Measurements from ENCODE around the gene ZNF805.
"Not testable (repeated sequence)": the region's sequence is repeated elsewhere in the genome, so short reads cannot be mapped to it uniquely, and the experiment has no call there.

ZNF805 gene

DNA sequence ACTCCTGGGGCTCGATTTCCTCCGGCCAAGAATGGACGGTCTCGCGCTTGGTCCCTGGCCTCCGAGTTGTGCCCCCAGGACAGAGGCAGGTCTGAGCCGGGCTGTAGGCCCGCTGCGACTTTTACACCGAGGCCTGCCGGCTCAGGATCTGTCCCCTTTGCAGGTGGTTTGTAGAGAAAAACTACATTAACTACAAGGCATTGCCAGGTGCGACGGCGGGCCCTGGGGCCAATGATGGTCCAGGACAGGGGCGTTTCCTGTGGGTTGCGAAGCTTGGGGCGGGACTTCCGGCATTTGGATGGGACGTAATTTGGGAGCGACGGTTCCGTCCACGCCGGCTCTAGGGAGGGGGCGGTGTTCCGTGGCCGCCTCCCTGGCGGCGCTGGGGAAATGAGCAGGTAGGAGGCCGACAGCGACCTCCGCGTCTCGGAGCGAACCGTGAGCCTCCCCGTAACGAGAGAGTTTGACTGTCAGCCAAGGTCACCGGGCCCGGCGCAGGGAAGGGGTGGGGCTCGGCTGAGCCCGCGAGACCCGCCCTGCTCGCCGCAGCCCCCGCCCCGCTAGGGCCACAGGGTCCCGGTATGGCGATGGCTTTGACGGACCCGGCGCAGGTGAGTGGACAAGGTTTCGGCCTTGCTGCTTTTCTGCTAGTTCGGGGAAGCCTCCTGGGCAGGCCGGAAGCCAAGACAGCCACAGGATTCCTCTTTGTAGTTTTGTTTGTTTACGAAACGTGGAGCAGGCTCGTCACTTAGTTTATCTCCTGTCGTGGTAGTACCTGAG is at the start of gene ZNF805:
ZNF805 (plus strand) TSS at position 322 of the 780 bp plus-strand sequence; CDS start at position 582, 260 bp downstream.
- peak; percentile 96 for DNase-seq

DNA sequence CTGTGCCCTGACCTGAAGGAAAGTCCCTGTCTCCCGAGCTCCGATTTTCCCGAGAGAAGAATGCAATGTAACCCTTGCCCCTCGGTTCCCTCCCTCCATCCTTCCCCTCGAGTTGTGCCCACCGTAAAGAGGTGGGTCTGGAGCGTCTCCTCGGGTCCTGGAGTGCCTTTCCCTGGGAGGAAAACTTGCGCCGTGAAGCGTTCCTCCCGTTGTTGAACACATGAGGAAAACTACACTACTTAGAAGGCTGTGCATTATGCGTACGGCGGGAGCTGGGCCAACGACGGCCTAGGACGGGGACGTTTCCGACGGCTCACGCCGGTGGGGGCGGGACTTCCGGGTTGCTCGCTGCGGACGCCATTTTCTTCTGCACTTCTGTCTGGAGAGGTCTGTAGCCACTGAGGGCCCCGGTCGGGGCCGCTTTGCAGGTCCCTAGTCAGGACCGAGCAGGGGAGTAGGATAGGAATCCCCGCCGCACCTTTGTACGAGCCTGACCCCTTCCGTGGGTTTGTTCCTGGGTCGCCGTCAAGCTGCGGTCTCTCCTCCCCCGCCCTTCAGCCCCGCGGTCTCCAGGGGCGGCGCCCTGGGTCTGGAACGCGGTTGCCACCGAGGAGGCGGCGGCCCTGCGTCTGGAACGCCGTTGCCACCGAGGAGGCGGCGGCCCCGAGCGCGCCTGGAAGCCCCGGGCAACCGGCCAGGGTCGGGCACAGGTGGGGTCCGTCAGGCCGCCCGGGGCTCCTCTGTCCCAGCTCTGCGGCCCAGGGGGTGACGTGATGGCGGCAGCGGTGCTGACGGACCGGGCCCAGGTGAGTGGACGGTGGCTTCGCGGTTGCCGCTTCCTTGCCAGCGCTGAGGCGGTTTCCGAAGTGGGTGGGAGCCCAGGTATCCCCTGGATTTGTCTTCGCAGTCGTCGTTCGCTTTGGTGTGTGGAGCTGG is 49.0 kb upstream of the ZNF805 start, which contains the start of gene ZNF264:
ZNF264 (plus strand) TSS at position 360 of the 936 bp plus-strand sequence; CDS start at position 774, 414 bp downstream.
- peak; percentile 88 for DNase-seq

DNA sequence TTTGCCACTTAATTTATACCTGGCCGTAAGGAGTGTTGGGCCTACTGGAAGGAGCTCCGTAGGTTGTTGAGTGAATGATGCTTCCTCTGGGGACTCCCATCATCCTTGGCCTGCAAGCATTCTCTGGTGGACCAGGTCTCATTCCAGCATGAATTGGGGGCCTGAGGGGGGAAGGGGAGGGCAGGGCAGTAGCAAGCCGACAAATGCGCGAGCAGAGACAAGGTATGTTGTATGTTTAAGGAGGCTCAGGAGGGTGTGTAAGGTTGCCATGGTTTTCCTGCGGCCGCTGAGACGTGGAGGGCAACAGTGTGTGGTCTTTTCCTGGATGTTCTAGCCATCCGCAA is 48.4 kb upstream of the ZNF805 start:
- no peak for DNase-seq

GRCh38 chr19:57192993-57193392 is 47.4 kb upstream of the ZNF805 start:
- no peak for DNase-seq

DNA sequence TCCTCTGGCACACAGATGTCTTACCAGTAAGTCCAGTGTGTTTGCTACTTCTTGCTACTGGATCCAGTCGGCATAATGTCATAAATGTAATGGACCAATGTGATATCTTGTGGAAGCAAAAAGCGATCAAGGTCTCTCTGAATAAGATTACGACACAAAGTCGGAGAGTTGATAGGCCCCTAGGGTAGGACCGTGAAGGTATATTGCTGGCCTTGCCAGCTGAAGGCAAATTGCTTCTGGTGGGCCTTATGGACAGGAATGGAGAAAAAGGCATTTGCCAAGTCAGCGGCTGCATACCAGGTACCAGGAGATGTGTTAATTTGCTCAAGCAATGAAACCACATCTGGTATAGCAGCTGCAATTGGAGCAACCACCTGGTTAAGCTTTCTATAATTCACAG is 42.6 kb upstream of the ZNF805 start:
- not testable (repeated sequence) for DNase-seq

DNA sequence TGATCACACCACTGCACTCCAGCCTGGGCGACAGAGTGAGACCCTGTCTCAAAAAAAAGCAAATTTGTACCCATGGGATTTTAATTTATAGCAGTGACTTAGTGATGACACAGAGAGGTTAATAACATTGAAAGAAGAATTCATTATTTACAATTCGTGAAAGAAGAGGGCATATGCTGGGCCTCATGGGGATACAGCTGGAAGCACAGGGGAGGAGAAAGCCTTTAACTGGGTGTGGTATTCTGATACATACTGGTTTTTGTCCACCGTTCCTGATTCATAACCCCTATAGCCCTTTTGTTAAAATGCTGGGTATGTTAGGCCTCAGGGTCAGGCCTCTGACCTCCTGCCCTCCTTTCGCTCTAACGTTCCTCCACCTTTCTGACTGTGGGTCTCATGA is 38.3 kb upstream of the ZNF805 start:
- no peak for DNase-seq

DNA sequence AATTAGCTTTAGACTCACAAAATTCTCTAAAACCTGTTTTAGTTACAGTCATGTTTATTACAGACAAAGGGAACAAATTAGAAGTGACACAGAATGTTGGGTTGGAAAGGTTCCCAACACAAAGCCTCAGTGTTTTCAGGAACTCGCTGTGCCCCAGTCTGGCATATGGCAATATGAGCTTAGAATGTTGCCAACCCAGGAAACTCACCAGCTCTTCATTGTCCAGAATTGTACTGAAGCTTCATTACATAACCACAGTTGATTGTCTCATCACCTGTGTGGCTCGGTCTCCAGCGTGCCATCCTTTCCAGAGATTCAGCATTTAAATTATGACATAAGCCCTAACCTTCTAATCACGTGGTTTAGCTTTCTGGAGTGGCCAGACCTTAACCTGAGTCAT is 30.1 kb upstream of the ZNF805 start:
- DNase-seq: no peak

GRCh38 chr19:57212109-57212508 is 28.3 kb upstream of the ZNF805 start:
- DNase-seq: no peak

GRCh38 chr19:57227502-57227901 is 12.9 kb upstream of the ZNF805 start:
- DNase-seq: no peak

DNA sequence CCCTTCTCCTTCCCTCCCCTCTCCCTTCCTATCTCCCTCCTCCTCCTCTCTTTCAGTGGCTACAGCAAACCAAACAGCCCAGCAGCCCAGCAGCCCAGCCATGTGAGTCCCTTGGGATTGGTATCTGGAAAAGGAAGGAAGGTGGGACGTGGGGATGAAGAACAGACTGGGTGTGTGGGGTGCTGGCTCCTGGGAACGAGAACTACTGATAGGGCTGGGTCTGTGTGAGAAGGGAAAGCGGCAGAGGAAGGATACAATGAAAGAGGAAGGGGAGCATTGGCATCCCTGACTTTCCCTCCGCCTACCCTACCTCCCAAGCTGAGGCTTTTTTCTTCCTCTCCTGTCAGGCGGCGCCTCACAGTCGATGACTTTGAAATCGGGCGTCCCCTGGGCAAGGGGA is 8.7 kb upstream of the ZNF805 start:
- DNase-seq: no peak

DNA sequence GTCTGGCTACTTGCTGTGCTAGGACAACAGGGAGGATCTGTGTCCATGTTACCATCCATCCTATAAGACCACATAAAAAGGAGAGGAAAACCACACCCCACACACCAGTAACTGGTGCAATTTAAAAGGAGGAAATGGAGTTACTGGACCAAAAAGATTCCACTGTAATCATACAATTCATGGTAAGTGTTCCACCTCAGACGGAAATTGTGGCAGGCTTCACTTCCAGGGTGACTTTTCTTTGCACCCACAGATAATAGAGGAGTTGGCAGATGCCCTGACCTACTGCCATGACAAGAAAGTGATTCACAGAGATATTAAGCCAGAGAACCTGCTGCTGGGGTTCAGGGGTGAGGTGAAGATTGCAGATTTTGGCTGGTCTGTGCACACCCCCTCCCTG is 7.2 kb upstream of the ZNF805 start:
- no peak for DNase-seq

GRCh38 chr19:57239982-57240310 is 486 bp upstream of the ZNF805 start:
- DNase-seq: no peak

GRCh38 chr19:57241176-57241575 is 744 bp downstream of the ZNF805 start:
- no peak for DNase-seq

DNA sequence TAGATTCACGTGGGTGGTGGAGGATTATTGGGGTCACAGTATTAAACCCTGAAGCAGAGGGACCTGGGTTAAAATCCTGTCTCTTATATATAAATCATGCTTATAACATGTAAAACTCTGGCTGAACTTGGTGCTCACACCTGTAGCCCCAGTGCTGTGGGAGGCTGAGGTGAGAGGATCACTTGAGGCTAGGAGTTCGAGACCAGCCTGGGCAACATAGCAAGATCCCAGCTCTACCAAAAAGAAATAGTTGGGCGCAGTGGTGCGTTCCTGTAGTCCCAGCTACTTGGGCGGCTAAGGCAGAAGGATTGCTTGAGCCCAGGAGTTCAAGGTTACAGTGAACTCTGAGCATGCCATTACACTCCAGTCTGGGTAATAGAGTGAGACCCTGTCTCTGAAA is 2.4 kb downstream of the ZNF805 start:
- no peak for DNase-seq

- no peak for DNase-seq
Measured at GRCh38 chr19:57244513-57244912, 4.1 kb downstream of the ZNF805 start.

DNA sequence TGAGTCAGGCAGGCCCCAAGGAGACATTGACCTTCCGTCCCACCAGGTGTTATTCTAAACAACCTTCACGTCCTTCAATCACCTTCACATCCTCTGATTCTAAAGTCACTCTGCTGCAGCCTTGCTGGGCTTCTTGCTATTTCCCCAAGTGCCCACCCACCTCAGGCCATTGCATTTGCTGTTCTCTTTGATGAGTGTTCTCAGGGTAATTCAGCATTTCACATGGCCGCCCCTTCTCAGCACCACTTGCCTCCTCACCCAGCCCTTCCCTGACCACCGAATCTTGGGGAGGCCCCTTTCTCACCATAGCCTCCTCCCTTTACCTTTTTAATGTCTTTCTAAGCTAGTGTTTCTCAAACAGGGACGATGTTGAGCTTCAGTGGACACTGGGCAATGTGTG is 4.6 kb downstream of the ZNF805 start:
- no peak for DNase-seq

DNA sequence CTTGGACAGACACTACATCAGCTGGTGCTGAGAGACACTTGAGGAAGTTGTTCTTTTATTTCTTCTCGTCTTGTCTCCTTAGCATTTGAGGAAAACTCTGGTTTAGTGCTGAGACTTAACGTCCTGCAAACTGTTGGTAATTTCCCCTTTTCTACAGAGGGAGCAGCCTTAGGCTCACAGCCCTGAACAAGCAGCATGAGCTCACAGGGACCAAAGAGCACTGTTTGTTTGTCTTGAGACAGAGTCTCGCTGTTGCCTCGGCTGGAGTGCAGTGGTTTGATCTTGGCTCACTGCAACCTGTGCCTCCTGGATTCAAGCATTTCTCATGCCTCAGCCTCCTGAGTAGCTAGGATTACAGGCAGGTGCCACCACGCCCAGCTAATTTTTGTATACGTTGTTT is 5.5 kb downstream of the ZNF805 start:
- no peak for DNase-seq

GRCh38 chr19:57248646-57249045 is 8.2 kb downstream of the ZNF805 start:
- no peak for DNase-seq

GRCh38 chr19:57249329-57249728 is 8.9 kb downstream of the ZNF805 start:
- DNase-seq: no peak

GRCh38 chr19:57253767-57254166 is 13.3 kb downstream of the ZNF805 start:
- not testable (repeated sequence) for DNase-seq

DNA sequence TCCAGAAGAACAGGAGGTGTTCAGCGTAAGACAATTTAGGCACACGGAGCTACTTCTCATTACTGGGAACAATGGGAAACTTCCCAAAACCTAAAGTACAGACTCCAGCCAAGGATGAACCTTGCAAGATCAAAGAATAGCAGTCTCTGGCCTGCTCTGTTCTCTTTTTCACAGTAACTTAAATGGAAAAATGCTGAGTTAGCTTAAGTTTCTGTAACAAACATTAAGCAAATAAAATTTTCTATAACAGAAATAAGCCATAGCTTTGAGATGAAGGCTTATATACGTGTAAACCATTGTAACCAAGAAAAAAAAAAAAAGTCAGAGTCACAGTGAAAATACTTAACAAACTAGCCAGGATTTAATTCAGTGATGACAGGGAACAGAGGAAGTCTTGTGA is 21.6 kb downstream of the ZNF805 start:
- DNase-seq: no peak

DNA sequence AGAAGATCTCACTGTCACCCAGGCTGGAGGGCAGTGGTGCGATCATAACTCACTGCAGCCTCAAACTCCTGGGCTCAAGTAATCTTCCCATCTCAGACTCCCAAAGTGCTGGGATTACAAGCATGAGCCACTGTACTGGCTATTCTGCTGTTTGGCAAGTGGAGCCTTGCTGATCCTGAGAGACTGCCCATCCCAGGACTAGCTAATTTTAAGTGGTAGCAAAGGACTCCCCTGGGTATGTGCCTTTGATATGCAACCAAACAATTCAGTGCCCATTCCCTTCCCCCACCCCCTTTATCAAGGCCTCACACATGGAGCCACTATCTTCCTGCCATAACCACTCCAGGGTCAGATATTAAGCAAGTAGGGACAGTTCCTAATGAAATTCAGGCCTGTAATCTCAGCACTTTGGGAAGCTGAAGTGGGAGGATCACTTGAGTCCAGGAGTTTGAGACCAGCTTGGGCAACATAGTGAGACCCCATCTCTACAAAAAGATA is 22.9 kb downstream of the ZNF805 start:
- DNase-seq: no peak

GRCh38 chr19:57267291-57267690 is 26.9 kb downstream of the ZNF805 start:
- DNase-seq: no peak
